Embryonic facial prominence (tissue), 1 donor: ENCODE results near the gene RSPO4.
"Not testable (repeated sequence)": the region's sequence is repeated elsewhere in the genome, so short reads cannot be mapped to it uniquely, and the experiment has no call there.

ENCODE experiments used
- DNase-seq: peaks from one replicate; pipeline ENCODE4 v3.0.0-alpha.2; 2016; ENCODE audit errors: extremely low spot score

Gene RSPO4

DNA sequence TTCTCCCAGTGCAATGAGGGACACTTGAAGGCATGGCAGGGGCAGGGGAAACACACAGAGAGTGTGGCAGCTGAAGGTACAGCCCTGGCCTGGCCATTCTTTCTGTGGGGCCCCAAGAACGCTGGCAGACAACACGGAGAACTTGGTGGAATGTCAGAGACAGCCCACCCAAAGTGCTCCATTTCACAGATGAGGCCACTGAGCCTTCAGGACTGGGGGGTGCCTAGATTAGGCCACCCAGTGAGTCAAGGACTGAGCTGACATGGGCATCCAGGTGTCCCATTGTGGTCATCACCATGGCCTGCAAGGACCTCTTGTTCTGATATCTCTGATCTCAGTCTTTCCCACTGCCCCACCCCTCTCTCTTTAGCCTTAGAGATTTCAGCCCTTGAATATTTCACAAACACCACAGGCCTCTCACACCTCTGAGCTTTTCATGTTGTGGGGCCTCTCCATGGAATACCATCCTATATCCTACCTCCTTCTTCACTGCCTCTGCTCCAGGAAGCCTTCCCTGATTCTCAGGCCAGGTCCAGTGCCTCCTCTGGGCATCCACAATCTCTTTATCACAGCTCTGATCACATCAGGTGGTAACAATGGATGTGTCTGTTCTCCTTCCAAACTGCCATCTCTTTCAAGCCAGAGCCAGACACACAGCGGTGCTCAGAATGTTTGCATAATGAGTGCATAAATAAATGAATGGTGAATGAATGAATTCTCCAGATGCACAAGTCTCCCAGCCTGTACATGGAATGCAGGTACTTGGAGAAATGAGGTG, 2.0 kb upstream of the RSPO4 start:
- DNase-seq, result no peak

DNA sequence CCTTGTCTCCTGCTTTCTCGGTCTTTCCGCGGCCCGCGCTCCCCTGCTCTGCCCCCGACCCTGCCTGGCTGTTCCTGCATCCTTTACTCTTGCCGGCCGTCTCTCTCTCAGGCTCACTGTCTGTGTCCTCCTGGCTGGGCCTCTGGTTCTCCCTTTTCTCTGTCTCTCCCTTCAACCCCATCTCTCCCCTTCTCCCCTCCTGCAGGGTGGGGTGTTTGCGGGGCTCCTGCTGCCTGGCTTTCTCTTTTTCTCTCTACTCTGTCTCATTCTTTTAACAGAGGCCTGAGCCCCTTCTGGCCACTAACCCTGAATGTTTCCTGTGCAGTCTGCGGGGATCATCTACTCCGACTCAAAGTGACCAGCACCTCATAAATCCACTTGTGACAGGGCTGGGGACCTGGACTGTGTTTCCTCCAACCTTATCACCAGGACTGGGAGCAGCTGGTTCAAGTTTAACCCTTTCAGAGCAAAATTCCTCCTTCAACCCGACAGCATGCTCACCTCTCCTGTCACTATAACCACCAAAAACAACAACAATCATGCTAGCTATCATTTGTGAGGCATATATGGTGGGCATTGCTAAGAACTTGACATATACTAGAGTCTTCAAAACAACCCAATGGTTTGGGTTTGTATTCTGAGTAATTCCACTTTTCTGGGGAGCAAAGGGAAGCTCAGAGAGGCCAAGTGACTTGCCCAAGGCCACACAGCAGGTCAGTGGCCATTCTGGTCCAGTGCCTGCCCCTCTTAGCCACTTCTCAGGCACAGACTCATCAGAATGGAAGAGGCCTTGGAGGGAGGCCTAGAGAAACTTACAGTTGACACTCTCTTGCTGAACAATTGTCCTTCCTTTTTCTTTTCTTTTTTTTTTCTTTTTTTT, 811 bp upstream of the RSPO4 start:
- DNase-seq, result no peak

DNA sequence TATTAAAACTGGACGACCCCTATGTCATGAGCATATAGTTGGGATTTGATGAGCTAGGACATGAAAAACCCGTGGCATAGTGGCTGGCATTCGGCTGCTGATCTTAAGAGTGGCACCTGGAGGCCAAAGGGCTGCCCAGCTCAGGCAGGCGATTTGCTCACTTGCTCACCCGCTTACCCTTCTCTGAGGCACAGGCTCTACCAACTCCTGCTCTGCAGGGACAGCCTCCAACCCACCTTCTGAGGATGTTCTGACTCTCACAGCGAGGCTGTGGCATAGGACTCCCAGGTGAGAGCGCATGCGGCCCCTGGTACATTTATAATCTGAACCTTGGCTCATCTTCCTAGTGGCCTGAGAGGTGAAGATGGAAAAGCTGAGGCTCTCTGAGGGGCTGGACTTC, 995 bp downstream of the RSPO4 start:
- DNase-seq, result no peak

DNA sequence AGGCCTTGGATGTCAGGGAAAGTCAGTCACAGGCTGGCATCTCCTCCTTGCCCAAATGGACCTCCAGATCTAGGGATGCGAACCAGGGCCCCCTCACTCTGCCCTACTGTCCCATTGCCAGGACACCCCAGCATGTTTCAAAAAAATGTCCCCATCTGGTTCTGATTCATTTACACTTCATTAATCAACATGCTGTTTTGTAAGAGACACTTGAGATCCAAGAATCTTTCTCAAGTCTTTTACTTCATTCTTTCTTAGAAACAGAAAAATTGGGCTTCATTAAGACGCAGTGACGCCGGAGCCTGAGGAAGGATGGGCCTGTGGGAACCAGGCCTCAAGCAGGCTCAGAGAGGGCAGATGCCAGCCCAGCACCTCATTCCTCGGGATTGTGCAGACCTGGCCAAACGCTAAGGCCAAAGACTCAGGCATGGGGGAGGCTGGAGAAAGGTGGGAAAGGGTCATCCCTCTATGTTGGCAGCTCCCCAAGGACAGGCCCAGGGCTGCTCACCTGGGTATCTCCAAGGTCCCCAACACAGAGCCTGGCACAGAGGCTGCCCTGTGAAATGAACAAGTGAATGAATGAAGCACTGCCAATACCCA, 3.8 kb downstream of the RSPO4 start:
- DNase-seq, result no peak

DNA sequence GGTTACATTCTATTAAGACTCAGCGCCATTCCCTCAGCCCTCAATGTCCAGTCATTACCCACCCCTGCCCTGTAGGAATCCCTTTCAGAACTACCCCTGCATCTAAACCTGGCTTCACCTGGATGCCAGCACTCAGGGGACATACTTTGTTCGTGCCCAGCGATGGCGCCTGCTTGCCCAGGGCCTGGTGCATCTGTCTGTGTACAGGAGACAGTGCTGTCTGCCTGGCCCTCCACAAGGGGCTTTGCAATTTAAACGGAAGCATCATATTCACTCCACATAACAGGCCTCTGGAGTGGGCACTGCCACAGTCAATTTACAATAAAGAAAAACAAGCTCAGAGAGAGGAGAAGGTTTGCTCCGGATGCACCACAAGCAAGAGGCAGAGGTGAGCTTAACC, 4.6 kb downstream of the RSPO4 start:
- no peak for DNase-seq

DNA sequence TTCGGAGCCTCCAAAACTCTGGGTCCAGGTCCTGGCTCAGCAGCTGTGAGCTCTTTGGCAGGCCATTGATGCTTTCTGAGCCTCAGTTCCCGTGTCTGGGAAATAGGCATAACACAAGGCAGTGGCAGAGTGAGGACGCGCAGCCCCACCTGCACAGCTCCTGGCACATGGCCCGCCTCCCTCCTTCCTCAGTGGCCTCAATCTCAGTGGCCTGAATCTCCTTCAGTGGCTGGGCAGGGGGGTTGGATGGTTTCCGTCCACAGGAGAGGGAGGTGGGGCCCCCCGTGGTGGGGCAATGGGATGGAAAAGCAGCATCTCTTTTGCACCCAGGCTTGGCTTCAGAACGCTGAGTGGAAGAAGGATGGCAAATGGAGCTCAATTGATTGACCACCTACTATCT, 5.1 kb downstream of the RSPO4 start:
- DNase-seq, result no peak

DNA sequence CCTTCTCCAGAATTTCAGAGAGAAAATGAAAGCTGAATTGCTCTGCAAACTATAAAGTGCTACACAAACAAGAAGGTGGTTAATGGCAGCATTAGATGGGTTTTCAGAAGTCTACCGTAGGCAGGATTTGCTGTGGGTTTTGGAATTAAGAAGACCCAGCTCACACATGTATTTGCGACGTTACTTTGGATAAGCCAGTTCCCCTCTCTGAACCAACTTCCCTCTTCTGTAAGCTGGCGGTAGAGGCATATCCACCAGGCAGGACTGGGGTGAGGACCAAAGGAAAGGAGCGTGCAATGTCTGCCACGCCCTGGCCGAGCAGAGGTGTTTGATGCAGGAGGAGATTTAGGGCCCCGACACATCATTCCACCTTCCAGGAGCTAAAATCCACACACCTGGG, 6.9 kb downstream of the RSPO4 start:
- DNase-seq, result no peak

DNA sequence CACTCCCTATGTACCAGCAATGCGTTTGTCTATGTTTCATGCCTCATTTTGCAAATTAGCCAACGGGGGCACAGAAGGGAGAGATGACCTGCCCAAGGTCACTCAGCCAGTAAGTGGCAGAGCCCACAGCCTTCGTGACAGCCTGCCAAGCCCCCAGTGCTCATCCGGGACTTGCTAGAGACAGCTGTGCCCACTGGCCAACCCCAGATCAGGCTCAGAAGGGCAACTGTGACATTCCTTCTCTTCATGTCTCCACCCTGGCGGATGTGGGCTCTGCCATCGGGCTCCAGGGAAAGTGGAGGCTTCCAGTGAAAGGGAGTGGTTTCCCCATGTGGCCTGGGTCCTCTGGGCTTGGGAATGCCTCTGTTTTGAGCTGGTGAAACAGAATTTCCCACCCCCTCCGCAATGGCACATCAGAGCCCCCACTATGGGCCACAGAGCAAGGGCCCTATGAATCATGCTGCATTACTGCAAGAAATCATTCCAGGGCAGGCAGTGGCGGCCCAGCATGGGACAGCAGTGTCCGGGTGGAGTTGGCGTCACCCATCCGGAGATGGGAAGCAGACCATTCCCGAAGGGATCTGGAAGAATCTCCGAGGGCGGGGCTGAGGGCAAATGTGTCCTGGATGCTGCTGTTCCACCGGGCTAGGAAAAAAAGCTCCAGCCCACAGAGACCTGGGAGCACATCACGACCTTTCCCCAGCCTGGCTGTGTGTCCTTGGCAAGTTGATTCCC, 9.1 kb downstream of the RSPO4 start:
- DNase-seq, result no peak

DNA sequence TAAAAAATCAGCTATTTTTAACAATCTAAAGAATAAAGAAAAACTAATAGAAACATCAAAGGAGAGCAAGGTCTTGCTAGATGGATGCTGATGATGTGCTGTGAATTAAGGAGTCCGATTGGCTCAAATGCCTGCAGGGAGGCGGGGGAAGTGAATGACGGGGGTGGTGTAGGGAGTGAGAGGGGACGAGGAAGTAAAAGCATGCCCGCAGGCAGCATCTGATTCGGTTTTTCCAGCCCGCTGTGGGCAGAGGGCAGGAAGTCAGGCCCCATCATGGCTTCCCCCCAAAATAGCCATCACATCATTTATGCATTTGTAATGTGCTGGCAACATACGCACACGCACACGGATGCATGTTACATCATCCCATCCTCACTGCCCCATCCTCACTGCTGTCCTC, 10.3 kb downstream of the RSPO4 start:
- DNase-seq, result no peak

DNA sequence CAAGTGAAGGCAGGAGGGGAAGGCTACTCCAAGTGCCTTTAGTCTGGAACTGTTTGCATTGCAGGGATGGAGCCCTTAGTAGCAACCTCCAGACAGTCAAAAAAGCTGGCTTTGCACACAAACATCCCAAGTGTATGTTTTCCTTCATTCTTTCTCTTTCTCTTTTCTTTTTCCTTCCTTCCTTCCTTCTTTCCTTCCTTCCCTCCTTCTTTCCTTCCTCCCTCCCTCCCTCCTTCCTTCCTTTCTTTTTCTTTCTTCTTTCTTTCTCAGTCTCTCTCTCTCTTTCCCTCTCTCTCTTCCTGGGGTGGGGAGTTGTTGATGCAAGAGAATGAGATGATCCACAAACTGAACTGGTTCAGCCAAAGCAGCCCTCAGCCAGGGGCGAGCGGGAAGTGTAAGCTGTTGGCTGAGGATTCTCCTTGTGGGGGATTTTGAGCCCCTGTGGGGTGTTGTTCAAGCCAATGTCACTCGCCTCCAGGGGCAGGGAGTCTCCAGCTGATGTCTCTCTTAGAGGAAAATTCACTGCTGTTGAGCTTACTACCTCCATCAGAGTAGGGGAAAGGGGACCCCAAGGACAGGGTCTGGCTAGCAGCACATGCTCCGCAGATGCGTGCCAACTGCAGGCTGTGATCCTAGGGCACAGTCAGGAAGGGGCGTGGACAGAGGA, 11.7 kb downstream of the RSPO4 start:
- no peak for DNase-seq

DNA sequence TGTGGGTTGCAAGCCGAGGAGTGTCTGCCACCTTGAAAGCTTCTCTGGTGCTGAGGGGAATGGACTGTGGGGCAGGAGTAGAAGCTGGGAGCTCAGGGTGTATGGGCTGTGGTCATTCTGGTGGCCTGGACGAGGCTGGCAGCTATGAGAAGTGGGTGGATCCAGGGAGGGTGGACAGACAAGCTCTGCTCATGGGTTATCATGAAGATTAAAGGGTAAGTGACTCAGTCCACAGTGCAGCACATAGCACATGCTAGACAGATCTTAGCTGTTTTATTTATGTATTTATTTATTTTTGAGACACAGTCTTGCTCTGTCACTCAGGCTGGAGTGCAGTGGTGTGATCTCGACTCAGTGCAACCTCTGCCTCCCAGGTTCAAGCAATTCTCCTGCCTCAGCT, 13.8 kb downstream of the RSPO4 start:
- DNase-seq, result no peak

DNA sequence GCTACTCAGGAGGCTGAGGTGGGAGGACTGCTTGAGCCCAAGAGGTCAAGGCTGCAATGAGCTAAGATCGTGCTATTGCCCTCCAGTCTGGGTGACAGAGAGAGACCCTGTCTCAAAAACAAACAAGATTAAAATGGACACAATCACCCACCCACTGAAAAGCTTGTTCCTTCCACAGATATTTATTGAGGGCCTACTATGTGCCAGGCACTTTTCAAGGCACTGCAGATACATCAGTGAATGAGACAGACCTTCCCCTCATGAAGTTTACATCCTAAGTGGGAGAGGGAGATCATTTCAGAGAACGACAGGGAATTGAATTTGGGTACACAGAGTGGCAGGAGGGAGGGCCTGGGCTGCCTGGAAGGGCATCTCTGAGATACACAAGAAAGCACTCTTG, 14.4 kb downstream of the RSPO4 start:
- no peak for DNase-seq

DNA sequence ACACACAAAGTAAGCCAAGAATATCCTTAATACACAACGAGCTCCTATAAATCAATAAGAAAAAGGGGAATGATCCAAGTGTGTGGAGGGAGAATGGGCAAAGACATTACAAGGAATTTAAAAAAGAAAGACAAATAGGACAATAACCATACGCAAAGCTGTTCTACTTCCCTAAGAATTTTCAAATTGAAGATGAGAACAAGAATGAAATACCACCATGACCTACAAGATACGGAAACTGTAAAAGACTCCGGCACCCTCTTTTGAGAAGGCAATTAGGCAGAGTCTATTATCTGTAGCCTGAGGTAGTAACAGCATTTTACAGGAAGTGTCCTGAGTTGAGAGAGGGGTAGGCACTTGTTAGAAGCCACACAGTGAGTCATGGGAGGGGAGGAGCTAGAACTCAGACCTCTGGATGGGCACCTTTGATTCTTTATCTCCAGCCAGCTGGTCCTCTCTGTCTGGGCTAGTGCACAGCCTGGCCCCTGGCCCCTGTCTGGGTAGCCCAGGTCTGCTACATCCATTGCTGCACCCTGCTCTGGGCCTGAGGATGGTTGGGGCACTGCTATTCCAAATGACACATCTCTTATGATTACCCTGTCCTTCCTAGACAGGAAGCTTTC, 15.3 kb downstream of the RSPO4 start:
- DNase-seq, result no peak

DNA sequence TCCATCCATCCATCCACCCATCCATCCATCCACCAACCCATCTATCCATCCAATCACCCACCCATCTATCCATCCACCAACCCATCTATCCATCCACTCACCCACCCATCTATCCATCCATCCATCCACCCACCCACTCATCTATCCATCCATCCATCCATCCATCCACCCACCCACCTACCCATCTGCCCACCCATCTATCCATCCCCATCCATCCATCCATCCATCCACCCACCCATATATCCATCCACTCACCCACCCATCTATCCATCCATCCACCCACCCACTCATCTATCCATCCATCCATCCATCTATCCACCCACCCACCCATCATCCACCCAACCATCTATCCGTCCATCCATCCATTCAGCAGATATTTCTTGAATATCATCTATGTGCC, 17.1 kb downstream of the RSPO4 start:
- DNase-seq, result not testable (repeated sequence)

DNA sequence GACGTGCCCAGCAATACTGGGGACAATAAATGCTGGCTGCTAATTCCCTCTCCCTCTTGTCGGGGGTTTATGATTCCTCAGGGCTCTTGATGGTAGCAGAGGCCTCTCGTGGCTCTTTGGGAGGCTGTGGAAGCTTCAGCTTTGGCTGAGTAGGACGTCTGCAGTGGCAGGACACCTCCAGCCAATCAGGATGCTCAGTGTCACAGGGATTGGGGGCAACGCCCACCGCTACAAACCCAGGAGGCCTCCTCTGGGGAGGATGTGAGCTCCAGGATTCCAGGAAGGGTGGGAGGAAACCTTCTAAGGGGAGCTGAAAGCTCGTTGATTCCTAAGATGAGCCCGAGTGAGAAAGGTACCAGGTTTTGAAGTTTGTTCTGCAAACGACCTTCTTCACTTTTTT, 19.4 kb downstream of the RSPO4 start:
- DNase-seq, result no peak

DNA sequence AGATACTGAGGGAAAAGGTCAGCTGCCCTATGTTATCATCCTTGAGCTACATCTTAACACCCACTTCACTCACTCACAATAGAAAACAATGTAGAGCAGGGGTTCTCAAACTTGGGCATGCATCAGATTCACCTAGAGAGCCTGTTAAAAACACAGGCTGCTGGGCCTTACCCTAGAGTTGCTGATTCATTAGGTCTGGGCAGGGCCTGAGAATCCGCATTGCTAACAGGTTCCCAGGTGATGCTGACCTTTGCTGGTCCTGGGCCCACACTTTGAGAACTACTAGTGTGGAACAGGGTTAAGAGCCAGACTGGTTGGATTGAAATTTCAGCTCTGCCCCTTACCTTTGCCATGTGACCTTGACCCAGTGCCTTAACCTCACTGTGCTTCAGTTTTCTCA, 25.1 kb downstream of the RSPO4 start:
- no peak for DNase-seq

DNA sequence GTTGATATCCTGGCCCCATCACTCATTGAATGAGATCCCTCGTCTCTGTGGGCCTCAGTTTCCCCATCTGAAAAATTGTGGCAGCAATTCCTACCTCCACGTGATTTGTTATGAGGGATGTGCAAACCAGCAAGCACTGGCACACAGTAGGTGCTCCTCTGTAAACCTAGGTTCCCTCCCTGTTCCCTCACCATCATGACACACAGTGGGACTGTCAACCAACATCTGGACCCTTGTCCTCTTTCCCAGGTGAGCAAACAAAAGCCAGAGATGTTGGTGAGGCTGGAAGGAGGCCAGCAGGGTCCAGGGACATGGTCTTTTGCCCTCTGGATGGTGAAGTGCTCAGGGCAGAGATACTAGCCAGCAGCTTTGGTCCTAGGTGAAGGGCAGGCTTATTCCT, 26.1 kb downstream of the RSPO4 start:
- no peak for DNase-seq

DNA sequence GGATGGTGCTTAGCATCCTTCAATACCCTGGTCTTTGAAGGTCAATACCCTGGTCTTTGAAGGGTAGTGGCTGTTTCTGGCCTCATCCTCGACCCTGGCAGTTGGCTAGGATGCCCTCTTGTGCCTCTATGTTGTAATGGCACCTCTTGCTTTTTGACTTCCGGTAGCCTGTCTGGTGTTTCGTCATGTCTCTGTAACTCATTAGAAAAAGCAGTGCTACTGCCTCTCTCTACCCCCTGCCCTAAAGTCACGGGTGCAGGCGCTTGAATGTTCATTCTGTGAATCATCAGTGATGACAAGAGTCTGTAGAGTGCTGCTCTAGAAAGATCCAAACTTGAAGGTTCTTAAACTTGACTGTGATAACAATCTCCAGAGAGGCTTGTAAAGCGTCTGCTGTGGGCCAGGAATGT, 28.3 kb downstream of the RSPO4 start:
- no peak for DNase-seq

DNA sequence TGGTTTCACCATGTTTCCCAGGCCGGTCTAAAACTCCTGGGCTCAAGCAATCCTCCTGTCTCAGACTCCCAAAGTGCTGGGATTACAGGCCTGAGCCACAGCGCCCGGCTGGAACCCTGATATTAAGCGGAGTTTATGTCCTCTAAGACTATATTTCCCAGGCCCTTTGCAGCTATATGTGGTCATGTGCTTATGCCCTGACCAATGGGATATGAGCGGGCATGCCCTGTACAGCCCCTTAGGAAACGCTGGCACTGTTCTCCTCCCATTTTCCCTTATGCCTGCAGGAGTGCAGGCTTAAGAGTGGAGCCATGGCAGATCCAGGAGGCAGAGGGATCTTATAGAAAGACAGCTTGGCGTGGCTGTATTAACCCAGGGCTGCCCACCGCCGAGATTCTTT, 29.9 kb downstream of the RSPO4 start:
- no peak for DNase-seq

DNA sequence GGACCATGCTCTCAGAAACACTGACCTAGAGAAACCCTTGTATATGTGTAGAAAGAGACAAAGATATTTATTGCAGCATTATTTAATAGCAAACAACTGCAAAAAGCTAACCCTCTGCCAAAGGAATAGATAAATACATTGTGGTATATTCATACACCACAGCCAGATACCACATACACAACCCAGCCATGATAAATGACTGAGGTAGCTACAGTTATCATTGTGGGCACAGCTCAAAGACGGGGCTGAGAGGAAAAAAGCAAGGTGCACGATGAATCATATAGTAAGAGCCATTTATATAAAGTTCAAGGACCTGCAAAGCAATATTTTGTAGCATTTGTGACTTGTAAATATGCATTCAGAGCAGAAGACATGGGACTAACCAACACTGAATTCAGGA, 30.8 kb downstream of the RSPO4 start:
- DNase-seq, result no peak

DNA sequence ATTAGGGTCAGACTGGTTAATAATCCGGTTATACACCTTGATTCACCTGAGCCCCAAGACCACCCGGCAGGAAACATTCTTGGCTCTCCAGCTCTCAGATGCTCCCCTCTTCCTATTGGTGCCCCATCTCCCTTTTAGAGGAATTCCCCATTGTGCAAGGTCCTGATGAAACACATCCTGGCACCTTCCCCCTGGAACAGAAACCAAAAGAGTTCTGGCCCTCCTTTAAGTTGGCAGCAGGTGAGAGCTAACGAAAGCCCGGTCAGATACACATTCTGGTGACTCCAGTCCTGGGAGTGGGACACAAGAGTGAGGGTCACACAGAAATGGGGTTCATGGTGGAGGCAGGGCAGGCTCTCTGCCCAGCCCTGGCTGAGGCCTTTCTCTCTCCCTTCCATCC, 32.2 kb downstream of the RSPO4 start:
- DNase-seq, result no peak
